Activated T-cell treated with anti-CD3 and anti-CD28 coated beads, Interleukin-2, amount 50 U/mL, for 1 hour (primary cell): ENCODE results near the gene SMARCAD1.
"Not testable (repeated sequence)": the region's sequence is repeated elsewhere in the genome, so short reads cannot be mapped to it uniquely, and the experiment has no call there.

Experiments
- DNase-seq: peaks from one replicate; pipeline ENCODE4 v3.0.0-alpha.2; 2020

SMARCAD1 gene

DNA sequence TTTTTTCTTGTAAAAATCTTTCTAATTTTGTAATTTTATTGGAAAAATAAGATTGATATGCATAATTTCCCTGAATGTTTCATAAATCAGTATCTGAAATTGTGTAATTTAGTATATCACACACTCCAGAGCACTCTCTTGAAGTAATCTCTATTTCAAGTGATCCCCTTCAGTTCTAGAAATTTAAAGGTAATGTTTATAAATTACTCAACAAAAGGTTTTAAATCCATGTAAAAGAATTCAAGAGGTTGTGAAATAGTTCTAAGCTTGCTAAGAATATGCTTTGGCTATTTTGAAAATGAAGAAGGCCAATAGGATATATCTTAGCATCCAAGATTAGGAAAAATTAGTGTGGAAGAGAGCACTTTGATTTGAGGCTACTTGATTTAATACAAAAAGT, 28.2 kb downstream of the SMARCAD1 start:
- no peak for DNase-seq

DNA sequence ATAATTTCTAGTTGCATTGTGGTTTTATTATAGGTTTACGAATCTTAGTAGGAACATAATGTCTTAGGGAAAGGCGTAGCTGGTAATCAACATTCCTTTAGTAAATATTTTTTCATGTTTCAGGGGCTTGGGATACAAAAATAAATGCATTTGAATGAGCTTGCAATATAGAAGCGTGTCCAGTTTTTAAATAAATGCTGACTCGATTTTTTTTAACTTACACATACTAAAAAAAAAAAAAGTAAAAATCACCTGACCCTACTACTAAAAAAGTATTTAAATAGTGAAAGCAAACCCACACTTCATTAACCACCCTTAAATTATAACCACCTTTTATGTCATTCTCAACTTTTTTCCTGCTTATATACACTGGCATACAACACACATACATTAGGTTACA, 29.6 kb downstream of the SMARCAD1 start:
- no peak for DNase-seq

- DNase-seq: no peak
Measured at GRCh38 chr4:94238160-94238559, 30.5 kb downstream of the SMARCAD1 start.

DNA sequence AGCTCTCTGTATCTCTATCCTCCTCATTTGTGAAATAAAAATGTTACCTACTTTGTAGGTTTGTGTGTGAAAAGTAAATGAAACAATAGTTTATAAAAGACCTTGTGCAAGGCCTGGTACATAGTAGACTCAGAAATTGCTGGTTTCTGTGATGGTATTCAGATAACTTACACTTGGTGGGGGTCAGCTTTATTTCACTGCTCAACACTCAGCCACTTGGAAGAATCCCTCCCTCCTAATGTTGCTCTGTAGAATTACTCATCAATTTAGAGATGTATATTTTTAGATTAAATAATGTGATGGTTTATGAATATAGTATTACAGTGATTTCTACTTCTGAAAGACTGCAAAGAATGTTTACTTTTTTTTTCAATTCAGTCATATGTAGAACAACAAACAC, 32.7 kb downstream of the SMARCAD1 start:
- no peak for DNase-seq

- no peak for DNase-seq
Measured at GRCh38 chr4:94244087-94244828, 36.6 kb downstream of the SMARCAD1 start.

DNA sequence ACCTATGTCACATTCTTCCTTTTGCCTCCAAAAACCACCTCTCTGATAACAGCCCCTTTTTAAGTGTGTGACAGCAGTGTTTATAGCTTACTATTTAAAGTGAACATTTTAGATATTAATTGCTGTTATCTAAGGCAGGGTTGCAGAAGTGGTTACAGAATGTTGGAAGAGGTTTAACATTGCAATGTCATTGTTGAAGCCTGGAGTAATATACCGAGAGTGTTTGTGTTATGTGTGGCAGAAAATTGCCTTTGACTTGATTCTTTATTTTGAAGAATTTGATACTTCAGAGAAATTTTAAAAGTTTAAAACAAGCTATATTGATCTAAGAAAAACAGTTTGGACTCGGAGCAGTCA, 37.1 kb downstream of the SMARCAD1 start:
- no peak for DNase-seq

- no peak for DNase-seq
Measured at GRCh38 chr4:94251094-94251493, 43.4 kb downstream of the SMARCAD1 start.

DNA sequence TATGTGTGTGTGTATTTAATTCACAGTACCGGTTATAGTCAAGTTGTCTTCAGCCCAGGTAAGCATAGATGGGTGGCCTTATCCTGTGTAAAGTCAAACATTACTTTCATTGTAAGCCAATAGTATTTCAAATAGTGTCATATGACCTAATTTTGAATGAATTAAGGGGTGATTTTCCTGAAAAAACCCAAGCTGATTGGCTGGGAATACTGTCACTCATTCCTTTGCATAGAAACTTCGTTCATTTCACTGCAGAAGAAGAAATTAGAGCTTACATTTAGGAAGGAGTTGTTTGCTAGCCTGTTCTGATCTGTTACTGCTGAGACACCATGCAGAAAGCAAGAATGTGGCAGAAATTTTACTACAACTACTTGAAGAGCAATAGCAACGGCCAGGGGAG, 45.4 kb downstream of the SMARCAD1 start:
- DNase-seq: no peak

DNA sequence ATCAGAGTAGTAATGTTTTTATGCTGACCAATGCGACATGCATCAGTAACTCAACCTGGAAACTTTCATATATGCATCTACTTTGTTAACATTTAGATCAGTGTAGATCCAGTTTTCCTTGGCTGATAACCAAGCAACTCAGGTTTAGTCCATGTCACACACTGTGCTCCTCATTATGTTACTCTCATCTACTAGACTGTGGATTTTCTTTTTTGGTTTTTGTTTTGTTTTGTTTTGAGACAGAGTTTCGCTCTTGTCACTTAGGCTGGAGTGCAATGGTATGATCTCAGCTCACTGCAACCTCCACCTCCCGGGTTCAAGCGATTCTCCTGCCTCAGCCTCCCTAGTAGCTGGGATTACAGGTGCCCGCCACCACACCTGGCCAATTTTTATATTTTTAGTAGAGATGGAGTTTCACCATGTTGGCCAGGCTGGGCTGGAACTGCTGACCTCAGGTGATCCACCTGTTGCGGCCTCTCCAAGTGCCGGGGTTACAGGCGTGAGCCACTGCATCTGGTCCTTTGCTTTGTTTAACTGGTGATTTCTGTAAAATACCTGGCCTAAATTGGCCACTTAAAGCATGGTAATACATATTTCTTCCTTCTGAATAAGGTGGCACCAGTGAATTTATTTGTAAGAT, 48.6 kb downstream of the SMARCAD1 start:
- no peak for DNase-seq

DNA sequence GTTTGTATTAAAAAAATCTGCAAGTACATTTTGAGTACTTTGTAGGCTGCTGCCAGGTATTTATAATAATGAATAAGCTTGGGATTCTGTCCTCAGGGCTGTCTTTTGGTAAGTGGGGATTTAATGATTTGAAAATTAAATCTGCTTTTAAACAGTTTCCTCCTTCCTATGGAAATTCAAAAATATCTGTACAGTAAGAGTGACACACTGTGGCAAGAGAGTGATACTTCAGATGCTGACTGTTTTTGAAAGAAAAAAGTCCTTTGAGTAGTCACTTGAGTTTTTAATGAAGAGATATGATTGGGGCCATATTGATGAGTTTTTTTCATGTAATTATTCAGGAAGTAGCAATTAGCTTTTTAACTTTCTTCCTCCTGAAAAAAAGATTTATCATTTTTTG, 49.2 kb downstream of the SMARCAD1 start:
- no peak for DNase-seq

DNA sequence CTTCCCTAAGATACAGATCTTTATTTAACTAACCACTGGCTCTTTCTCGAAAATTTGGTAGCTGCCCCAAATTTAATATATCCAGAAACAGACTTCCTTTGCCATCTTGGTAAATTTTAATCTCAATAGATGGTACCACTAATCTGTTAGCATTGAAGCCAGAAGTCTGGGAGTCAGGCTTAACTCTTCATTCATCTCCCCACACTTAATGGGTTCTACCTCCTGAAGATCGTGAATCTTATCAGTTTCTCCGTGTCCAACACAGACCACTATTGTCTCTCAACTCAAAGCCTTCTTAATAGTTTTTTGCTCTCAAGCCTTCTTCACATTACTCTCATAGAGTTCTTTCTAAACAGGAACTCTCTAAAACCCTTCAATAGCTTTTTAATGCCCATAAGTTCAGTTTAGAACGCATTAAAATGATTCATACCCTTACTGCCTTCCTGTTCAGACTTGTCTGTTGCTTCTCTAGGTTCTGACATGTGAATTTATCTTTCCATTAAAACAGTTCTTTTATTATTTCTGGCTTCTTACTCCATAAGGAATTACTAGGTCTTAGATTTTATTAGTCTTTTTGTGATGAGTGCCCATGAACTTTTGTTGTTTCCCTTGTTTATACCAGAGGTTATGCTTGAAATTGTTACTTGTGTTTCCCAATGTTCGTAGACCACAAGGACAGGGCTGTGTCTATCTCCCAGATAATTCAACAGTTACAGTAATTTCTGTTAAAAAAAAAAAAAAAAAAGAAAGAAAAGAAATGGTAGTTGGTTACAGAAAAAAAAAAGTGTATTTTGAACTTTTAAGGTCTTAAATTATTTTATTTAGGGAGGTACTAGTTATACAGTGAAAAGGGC, 54.7 kb downstream of the SMARCAD1 start:
- no peak for DNase-seq

DNA sequence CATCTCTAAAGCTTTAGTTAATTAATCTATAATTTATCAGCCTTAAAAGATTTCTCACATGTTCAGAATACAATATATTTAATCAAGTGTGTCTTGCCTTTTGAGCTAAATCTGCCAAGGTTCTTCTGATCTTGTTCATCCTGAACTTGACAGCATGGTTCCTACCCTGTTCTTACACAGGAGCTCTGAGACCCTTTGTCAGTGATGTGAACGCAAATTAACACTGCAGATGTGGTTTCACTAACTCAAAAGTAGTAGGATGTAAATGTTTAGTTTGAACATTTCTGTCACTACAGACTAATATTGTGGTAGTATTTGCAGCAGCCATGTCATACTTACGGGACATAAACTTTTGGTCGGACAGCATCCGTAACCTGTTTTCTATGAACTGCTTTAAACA, 59.4 kb downstream of the SMARCAD1 start:
- DNase-seq: no peak

DNA sequence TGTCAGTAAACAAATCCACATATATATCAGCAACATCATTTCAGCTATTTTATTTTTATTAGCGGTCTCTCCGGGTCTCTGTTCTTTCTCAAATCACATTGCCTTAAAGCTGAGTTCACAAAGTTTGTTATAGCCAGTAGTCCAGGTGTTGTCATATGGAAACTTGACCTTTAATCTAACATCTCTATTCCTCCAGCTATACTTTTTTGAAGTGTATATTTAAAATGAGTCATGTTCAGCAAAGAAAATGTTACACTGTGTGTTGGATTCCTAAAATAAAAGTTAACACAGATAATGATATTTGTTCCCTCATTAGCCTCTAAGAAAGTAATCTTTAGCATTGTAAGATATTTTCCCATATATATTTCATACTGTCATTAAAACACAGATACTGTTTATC, 63.6 kb downstream of the SMARCAD1 start:
- DNase-seq: no peak

DNA sequence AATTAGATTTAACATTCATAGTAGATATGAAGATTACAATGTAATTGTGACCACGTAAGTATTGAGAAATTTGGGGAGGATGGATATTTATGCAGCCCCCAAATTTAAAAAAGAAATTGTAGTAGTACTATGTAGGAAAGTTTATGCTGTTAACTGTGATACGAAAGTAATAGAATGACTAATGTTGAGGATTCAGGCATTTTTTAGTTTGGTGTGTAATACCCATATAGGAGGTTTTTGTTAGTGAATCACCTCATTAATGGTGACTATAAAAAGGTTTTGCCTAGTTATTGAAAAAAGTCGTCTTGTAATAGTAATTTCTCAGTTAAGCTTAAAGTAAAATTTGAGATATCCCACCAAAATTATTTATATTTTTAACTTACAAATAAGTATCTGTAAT, 67.2 kb downstream of the SMARCAD1 start:
- no peak for DNase-seq

DNA sequence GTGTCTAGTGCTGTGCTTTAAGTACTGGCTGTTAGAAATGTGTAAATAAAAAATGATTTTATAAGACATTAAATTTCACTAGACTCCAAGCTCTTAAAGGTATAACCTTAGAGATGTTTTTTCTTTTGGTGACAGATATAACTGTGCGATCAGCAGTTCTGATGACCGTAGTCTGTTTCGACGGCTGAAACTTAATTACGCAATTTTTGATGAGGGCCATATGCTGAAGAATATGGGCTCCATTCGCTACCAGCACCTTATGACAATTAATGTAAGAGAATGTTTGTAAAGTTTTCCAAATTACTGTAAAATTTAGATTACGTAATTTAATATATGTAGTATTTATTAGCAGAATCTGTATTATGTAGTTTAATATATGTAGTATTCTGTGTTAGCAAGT, 68.5 kb downstream of the SMARCAD1 start:
- DNase-seq: no peak

DNA sequence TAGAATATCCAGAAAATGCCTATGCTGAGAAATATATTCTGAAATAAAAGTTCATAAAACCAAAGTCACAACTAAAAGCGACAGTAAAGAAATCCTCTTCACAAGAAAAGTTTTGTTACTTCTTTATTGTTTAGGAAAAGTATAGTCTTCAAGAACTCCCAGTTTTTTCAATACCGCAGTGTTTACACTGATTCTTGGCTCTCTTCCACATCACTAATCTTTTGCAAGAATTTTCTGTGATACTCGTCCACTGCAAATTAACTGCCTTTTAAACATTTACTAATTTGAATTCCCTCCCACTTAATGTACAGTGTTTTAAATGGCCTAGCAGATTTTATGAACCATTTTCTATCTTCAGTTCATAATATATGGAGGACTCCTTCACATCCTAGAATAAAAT, 69.9 kb downstream of the SMARCAD1 start:
- no peak for DNase-seq

DNA sequence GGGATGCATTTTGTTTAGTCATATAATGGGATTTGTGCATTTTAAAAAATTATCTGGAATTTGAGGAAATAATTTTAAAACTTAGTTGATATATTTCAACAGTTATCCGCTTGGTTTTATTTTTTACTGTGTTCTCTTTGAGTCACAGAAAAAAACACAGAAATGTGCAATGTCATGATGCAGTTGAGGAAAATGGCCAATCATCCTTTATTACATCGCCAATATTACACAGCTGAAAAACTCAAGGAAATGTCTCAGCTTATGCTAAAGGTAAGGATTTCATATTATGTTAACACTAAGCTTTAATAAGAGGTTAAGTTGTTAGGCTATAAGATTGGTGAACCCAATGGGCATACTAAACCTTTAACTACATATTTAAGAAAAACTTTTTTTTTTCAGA, 71.1 kb downstream of the SMARCAD1 start:
- DNase-seq: no peak

DNA sequence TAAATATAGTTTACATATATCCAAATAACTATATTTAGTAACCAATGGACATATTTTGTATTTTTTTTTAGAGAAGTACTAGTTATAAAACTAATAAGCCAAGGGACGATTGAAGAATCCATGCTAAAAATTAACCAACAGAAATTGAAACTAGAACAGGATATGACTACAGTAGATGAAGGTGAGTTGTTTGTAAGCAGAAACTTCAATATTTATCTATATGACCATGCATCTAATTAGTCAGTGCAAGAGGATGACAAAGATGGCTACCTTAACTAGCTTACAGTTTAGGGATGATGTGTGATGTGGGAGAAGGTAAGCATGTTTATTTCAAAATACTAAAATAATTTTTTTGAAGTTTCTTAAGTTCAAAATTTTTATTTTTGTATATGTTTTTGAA, 77.2 kb downstream of the SMARCAD1 start:
- no peak for DNase-seq

DNA sequence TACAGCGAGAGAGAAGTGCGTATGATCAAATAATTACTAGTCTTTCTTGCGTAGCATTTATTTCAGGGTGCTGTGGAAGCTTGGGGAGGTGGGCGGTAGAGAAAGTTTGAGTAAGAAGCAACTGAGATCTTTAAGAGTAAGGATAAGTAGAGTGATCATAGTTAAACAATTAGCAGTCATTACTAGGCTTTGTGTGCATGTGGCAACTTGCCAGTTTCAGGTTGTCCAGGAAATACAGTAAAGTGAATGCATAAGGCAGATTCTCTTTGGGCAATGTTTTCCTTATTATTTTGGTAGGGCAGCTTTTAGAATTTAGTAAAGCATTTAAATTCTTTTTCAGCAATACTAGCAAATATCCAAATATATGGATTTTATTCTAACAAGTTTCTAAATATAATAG, 78.0 kb downstream of the SMARCAD1 start:
- no peak for DNase-seq

GRCh38 chr4:94290245-94290644, 82.6 kb downstream of the SMARCAD1 start:
- DNase-seq: no peak

DNA sequence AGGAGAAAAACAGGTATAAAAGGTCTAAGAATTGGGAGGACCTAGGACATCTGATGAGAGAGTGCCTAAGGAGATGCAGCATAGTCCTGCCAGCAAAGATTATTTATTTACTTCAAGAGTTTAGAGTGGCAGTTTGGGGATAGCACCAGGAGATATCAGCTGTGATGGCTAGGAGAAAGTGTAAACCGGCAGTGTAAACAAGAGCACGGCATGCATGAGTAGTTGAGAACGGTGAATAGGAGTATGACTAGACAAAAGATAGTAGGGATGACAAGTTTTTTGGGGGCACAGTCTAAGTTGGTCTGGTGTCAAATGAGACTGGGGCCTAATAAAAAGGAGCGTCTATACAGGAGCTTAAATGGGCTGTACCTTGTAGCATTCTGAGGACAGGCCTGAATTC, 86.3 kb downstream of the SMARCAD1 start:
- not testable (repeated sequence) for DNase-seq

- not testable (repeated sequence) for DNase-seq
Measured at GRCh38 chr4:94295473-94295872, 87.8 kb downstream of the SMARCAD1 start.

- DNase-seq: no peak
Measured at GRCh38 chr4:94298725-94299252, 91.1 kb downstream of the SMARCAD1 start.

GRCh38 chr4:94302191-94302590, 94.5 kb downstream of the SMARCAD1 start:
- DNase-seq: no peak
